ENCODE data around the gene MYO15B. TPM values are rescaled to one million over a fixed set of nuclear protein-coding genes. Genes with fewer than 3 reads are reported as not detected.
A peak's percentile ranks its signal among the peaks of the same experiment; 100 is the strongest.

MYO15B gene
- total RNA-seq, 1 donor from 2014 or later: 43.0 TPM

DNA sequence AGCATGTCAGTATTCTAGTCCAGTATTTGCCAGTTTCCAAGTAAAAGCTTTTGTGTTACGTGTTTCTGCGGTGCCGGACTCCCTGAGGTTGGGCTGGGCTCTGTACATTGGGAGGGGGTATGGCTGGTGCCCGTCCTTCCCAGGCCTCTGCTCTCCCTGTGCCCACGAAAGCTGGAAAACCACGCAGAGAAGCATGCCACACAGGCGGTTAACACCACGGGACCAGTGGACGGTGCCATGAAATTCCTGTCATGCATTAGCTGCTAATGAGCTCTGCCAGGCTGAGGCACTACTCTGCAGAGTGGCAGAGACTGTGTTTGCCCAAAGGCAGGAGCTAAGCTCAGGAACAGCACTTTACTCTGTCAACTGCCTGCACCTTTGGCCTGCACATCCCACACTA, 53.7 kb downstream of the MYO15B start:
- H3K4me1 ChIP-seq: peaks cover 71% of the 10 kb centered on the region
- intact Hi-C loops (cut with micrococcal nuclease): no loop called here
- H3K27me3 ChIP-seq (ENCODE audit: low read depth): no peaks in the 10 kb centered on the region
- peak overlapping the region; percentile 84 for H3K27ac ChIP-seq (replicated peaks)
- no peak overlapping the region for H3K4me3 ChIP-seq
- TF ChIP-seq, protein P1, sequence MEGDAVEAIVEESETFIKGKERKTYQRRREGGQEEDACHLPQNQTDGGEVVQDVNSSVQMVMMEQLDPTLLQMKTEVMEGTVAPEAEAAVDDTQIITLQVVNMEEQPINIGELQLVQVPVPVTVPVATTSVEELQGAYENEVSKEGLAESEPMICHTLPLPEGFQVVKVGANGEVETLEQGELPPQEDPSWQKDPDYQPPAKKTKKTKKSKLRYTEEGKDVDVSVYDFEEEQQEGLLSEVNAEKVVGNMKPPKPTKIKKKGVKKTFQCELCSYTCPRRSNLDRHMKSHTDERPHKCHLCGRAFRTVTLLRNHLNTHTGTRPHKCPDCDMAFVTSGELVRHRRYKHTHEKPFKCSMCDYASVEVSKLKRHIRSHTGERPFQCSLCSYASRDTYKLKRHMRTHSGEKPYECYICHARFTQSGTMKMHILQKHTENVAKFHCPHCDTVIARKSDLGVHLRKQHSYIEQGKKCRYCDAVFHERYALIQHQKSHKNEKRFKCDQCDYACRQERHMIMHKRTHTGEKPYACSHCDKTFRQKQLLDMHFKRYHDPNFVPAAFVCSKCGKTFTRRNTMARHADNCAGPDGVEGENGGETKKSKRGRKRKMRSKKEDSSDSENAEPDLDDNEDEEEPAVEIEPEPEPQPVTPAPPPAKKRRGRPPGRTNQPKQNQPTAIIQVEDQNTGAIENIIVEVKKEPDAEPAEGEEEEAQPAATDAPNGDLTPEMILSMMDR (IDR thresholded peaks at IDR 0.05; ENCODE audit: borderline replicate concordance): no peak
- H3K9me3 ChIP-seq (replicated peaks): no peaks in the 10 kb centered on the region
- peaks cover 10% of the 10 kb centered on the region for H3K36me3 ChIP-seq
- peak; percentile 58 for DNase-seq

DNA sequence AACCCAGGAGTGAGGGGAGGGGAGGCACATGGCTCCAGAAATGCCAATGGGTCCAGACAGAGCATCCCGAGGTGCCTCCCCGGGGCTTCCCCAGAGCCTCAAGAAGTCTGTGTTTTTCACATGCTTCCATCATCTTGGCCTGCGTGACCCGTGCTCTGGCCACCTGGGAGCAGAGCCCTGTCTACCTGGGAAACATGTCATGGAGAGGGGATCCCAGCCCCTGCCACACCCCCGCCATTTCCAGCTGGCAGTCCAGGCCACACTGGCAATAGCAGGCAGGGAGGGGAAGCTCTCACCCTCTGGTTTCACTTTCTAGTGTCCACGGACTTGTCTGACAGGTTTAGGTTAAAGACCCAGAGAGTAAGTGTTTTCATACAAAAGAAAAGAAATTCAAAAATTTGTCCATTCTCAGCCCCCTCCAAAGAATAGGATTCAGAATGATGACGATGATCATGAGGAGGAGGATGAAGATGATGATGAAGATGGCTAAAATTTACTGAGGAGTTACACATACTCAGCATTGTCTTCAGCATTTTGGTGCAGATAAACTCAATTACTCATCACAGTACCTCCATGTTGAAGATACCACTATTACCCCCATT, 54.7 kb downstream of the MYO15B start:
- intact Hi-C loops (cut with micrococcal nuclease): no loop called here
- TF ChIP-seq, protein P1 (IDR thresholded peaks at IDR 0.05; ENCODE audit: borderline replicate concordance): no peak
- DNase-seq: no peak
- Histone ChIP-seq H3K4me3 (no peak overlapping the region), H3K9me3 (replicated peaks) (no peaks in the 10 kb centered on the region), H3K27ac (replicated peaks) (peak overlapping the region; percentile 84), H3K4me1 (peaks cover 64% of the 10 kb centered on the region), H3K27me3 (ENCODE audit: low read depth) (no peaks in the 10 kb centered on the region), H3K36me3 (peaks cover 10% of the 10 kb centered on the region)

GRCh38 chr17:75642784-75643642, 55.4 kb downstream of the MYO15B start:
- H3K9me3 ChIP-seq (replicated peaks): no peaks in the 10 kb centered on the region
- intact Hi-C loops (cut with micrococcal nuclease): no loop called here
- no peak overlapping the region for H3K4me3 ChIP-seq
- peaks cover 17% of the 10 kb centered on the region for H3K36me3 ChIP-seq
- DNase-seq: no peak
- peak overlapping the region; percentile 84 for H3K27ac ChIP-seq (replicated peaks)
- H3K4me1 ChIP-seq: peaks cover 56% of the 10 kb centered on the region
- TF ChIP-seq, protein P1 (IDR thresholded peaks at IDR 0.05; ENCODE audit: borderline replicate concordance): no peak
- no peaks in the 10 kb centered on the region for H3K27me3 ChIP-seq (ENCODE audit: low read depth)

DNA sequence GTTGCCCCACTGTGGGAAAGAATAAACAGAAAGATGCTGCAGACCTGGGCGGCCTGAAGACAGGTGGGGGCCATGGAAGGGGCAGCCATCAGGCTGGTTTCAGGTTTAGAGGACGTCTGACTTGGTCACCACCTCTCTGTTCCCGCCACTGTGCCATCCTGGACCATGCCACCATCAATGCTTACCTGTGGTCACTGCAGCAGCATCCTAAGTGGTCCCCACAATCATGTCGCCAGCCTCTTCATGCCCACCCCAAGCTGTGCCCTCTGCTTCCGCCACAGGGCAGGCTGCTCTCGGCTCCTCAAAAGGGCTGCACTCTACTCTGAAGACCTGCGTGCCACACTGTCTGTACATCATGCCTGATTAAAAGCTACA, 56.0 kb downstream of the MYO15B start:
- Histone ChIP-seq H3K36me3 (peaks cover 21% of the 10 kb centered on the region), H3K27ac (replicated peaks) (peak overlapping the region; percentile 84), H3K27me3 (ENCODE audit: low read depth) (no peaks in the 10 kb centered on the region), H3K9me3 (replicated peaks) (no peaks in the 10 kb centered on the region), H3K4me1 (peaks cover 50% of the 10 kb centered on the region), H3K4me3 (no peak overlapping the region)
- TF ChIP-seq, protein P1 (IDR thresholded peaks at IDR 0.05; ENCODE audit: borderline replicate concordance): no peak
- intact Hi-C loops (cut with micrococcal nuclease): no loop called here
- DNase-seq: no peak

- H3K4me3 ChIP-seq: no peak overlapping the region
- peaks cover 34% of the 10 kb centered on the region for H3K36me3 ChIP-seq
- intact Hi-C loops (cut with micrococcal nuclease): no loop called here
- H3K27ac ChIP-seq (replicated peaks): no peak overlapping the region
- H3K9me3 ChIP-seq (replicated peaks): no peaks in the 10 kb centered on the region
- no peak for DNase-seq
- TF ChIP-seq, protein P1 (IDR thresholded peaks at IDR 0.05; ENCODE audit: borderline replicate concordance): no peak
- no peaks in the 10 kb centered on the region for H3K27me3 ChIP-seq (ENCODE audit: low read depth)
- H3K4me1 ChIP-seq: peaks cover 32% of the 10 kb centered on the region
Measured at GRCh38 chr17:75645501-75645888, 57.9 kb downstream of the MYO15B start.

Measured in left ventricle myocardium inferior (tissue), 1 donor.